ENCODE data around the gene FAM53B.

DNA sequence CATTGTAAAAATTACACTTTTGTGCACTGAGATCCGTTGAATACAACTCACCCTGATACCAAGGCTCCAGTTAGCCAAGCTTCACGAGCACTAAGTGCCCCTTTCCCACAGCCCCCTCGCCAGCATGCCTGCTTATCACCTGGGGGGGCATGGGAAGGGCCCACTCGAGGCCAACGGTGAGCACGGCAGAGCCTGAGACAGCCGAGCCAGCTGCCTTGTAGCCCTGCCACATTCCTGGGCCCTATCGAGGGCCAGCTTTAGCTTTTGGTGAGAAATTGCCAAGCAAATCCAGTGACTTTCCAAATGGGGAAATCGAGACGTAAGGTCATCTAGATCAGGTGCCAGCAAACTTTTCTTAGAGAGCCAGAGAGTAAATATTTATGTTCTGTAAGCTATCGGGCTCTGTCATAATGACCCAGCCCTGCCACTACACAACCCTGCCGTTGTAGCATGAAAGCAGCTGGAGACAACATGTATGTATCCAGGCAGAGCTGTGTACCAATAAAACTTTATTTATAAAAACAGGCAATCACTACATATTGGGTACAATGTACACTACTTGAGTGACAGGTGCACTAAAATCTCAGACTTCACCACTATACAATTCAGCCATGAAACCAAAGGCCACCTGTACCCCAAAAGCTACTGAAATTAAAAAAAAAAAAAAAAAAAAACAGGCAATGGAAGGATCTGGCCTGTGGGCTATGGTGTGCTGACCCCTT, 83.6 kb downstream of the FAM53B start:
- TF ChIP-seq CTCF (IDR thresholded peaks at IDR 0.05 in 4 of 5, conservative IDR thresholded peaks at IDR 0.05 in 1 of 5) (no peak), POLR2A (IDR thresholded peaks at IDR 0.05) (no peak)

Data from gastrocnemius medialis (tissue), 4 donors.